Measurements from ENCODE around the gene FAM228A.

Gene FAM228A

GRCh38 chr2:24158131-24158530 lies 16.7 kb upstream of the FAM228A start:
- no peak overlapping the region for H3K4me3 ChIP-seq (replicated peaks; ENCODE audit: low read depth, low read length)
- DNase-seq (ENCODE audit: extremely low read depth, low read depth): no peak
- TF ChIP-seq CTCF (IDR thresholded peaks at IDR 0.05; ENCODE audit: low read depth, low read length, missing control alignments): no peak

GRCh38 chr2:24159708-24160107 lies 15.1 kb upstream of the FAM228A start:
- DNase-seq (ENCODE audit: extremely low read depth, low read depth): no peak
- H3K4me3 ChIP-seq (replicated peaks; ENCODE audit: low read depth, low read length): no peak overlapping the region
- no peak for TF ChIP-seq CTCF (IDR thresholded peaks at IDR 0.05; ENCODE audit: low read depth, low read length, missing control alignments)

DNA sequence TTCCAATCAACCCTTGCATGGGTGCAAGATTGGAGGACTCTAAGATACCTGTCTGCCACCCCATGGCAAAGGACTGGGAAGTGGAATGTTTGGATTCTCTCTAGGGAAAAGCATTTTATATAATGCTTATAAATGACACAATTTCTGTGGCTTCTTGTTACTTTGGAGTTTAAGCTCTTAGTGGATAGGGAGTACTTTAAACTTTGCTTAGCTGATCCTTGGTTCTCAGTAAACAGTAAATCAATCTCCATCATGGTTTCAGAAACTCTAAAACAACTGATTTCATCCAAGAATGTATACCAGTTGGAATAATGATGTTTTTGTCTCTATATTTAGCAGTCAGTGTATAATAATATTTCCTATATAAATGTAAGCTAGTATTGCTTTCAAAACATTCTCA lies 14.1 kb upstream of the FAM228A start:
- no peak for TF ChIP-seq CTCF (IDR thresholded peaks at IDR 0.05; ENCODE audit: low read depth, low read length, missing control alignments)
- no peak overlapping the region for H3K4me3 ChIP-seq (replicated peaks; ENCODE audit: low read depth, low read length)
- DNase-seq (ENCODE audit: extremely low read depth, low read depth): no peak

GRCh38 chr2:24162494-24162893 lies 12.4 kb upstream of the FAM228A start:
- no peak for TF ChIP-seq CTCF (IDR thresholded peaks at IDR 0.05; ENCODE audit: low read depth, low read length, missing control alignments)
- H3K4me3 ChIP-seq (replicated peaks; ENCODE audit: low read depth, low read length): no peak overlapping the region
- no peak for DNase-seq (ENCODE audit: extremely low read depth, low read depth)

DNA sequence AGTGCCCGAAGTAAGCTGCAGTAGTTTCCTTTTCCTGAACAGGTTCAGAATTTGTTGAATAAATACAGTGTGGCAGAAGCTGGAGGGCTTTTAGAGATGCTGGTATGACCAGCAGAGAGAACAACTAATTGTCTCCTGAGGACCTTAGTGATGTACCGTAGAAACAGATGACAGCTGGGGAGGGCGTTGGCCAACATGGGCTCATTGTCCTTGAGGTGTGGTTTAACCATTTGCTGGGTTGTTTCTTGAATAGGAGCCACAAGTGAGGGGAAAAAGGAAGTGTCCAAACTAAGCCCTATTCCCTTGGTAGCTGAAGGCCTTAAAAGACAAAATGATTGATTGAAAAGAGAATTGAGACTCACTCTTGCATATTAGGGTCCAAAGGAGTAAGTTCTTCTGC lies 11.7 kb upstream of the FAM228A start:
- no peak for DNase-seq (ENCODE audit: extremely low read depth, low read depth)
- no peak for TF ChIP-seq CTCF (IDR thresholded peaks at IDR 0.05; ENCODE audit: low read depth, low read length, missing control alignments)

GRCh38 chr2:24163601-24164000 lies 11.3 kb upstream of the FAM228A start:
- H3K4me3 ChIP-seq (replicated peaks; ENCODE audit: low read depth, low read length): no peak overlapping the region
- no peak for TF ChIP-seq CTCF (IDR thresholded peaks at IDR 0.05; ENCODE audit: low read depth, low read length, missing control alignments)
- DNase-seq (ENCODE audit: extremely low read depth, low read depth): no peak

More for the DNA sequence above, 11.7 kb upstream of the FAM228A start:
- no peak overlapping the region for H3K4me3 ChIP-seq (replicated peaks; ENCODE audit: low read depth, low read length)

- DNase-seq (ENCODE audit: extremely low read depth, low read depth): no peak
Measured at GRCh38 chr2:24164416-24164973, 10.4 kb upstream of the FAM228A start.

More at GRCh38 chr2:24164416-24164973, 10.4 kb upstream of the FAM228A start:
- H3K4me3 ChIP-seq (replicated peaks; ENCODE audit: low read depth, low read length): no peak overlapping the region
- TF ChIP-seq CTCF (IDR thresholded peaks at IDR 0.05; ENCODE audit: low read depth, low read length, missing control alignments): peak; percentile 69

All from HFF-Myc (cell line).